HEK293T (cell line): Measurements from ENCODE around the gene SERPINA6.
"Not testable (repeated sequence)": the region's sequence is repeated elsewhere in the genome, so short reads cannot be mapped to it uniquely, and the experiment has no call there.

Experiments
- CTBP1 ChIP-seq: fragments of 450-650 bp; IDR thresholded peaks from 2 replicates; pipeline ENCODE4 v1.6.1; 2016; ENCODE audit warnings: borderline replicate concordance
- ELF4 ChIP-seq: fragments of 450-650 bp; IDR thresholded peaks from 2 replicates; pipeline ENCODE4 v1.6.1; 2017; ENCODE audit warnings: antibody characterized with exemption
- FOXM1 ChIP-seq: fragments of 450-650 bp; IDR thresholded peaks from 2 replicates; pipeline ENCODE4 v1.6.1; 2017; ENCODE audit warnings: mild to moderate bottlenecking, borderline replicate concordance
- HDGF ChIP-seq: fragments of 450-650 bp; IDR thresholded peaks from 2 replicates; pipeline ENCODE4 v1.6.1; 2017; ENCODE audit warnings: antibody characterized with exemption, borderline replicate concordance
- L3MBTL2 ChIP-seq: fragments of 450-650 bp; conservative IDR thresholded peaks from 2 replicates; pipeline ENCODE4 v1.6.1; 2016; ENCODE audit warnings: mild to moderate bottlenecking
- LEF1 ChIP-seq: fragments of 450-650 bp; IDR thresholded peaks from 2 replicates; pipeline ENCODE4 v1.6.1; 2017; ENCODE audit warnings: mild to moderate bottlenecking, borderline replicate concordance
- SP1 ChIP-seq: fragments of 450-650 bp; IDR thresholded peaks from 2 replicates; pipeline ENCODE4 v1.6.1; 2017

GRCh38 chr14:94354190-94354589, 31.1 kb upstream of the SERPINA6 start:
- not testable (repeated sequence) for TF ChIP-seq CTBP1, SP1, HDGF, LEF1, FOXM1, ELF4, L3MBTL2
